GM18868 (cell line): Measurements from ENCODE around the gene CT83.

Source experiments
- ATAC-seq: cut with Tn5 transposase; IDR thresholded peaks from one replicate; pipeline ENCODE4 v1.9.1; 2021; ENCODE audit warnings: mild to moderate bottlenecking, moderate library complexity; ENCODE audit not compliant: unreplicated experiment

Gene CT83

GRCh38 chrX:116462822-116463221 lies at the start of gene CT83:
Gene CT83, minus strand, starts transcription at chrX:116462976. Its CDS starts 120 bp downstream, at chrX:116462856.
- ATAC-seq: no peak

GRCh38 chrX:116499780-116500179 lies 37.0 kb upstream of the CT83 start:
- no peak for ATAC-seq

- ATAC-seq: no peak
Measured at GRCh38 chrX:116493271-116493670, 30.5 kb upstream of the CT83 start.

GRCh38 chrX:116490104-116490503 lies 27.3 kb upstream of the CT83 start:
- no peak for ATAC-seq

GRCh38 chrX:116480059-116480458 lies 17.3 kb upstream of the CT83 start:
- ATAC-seq: no peak

GRCh38 chrX:116449156-116449555 lies 13.6 kb downstream of the CT83 start:
- no peak for ATAC-seq

GRCh38 chrX:116436358-116436816 lies 26.4 kb downstream of the CT83 start, which contains the start of gene SLC6A14:
Gene SLC6A14, plus strand, starts transcription at chrX:116436606. Its CDS starts 104 bp downstream, at chrX:116436710.
- ATAC-seq: no peak

GRCh38 chrX:116435597-116435996 lies 27.2 kb downstream of the CT83 start:
- no peak for ATAC-seq

- no peak for ATAC-seq
Measured at GRCh38 chrX:116427978-116428377, 34.8 kb downstream of the CT83 start.

- ATAC-seq: no peak
Measured at GRCh38 chrX:116417968-116418367, 44.8 kb downstream of the CT83 start.

- ATAC-seq: no peak
Measured at GRCh38 chrX:116417214-116417613, 45.6 kb downstream of the CT83 start.

GRCh38 chrX:116413273-116413672 lies 49.5 kb downstream of the CT83 start:
- no peak for ATAC-seq
